ENCODE results near the gene RASSF8.

- TF ChIP-seq, protein P1, sequence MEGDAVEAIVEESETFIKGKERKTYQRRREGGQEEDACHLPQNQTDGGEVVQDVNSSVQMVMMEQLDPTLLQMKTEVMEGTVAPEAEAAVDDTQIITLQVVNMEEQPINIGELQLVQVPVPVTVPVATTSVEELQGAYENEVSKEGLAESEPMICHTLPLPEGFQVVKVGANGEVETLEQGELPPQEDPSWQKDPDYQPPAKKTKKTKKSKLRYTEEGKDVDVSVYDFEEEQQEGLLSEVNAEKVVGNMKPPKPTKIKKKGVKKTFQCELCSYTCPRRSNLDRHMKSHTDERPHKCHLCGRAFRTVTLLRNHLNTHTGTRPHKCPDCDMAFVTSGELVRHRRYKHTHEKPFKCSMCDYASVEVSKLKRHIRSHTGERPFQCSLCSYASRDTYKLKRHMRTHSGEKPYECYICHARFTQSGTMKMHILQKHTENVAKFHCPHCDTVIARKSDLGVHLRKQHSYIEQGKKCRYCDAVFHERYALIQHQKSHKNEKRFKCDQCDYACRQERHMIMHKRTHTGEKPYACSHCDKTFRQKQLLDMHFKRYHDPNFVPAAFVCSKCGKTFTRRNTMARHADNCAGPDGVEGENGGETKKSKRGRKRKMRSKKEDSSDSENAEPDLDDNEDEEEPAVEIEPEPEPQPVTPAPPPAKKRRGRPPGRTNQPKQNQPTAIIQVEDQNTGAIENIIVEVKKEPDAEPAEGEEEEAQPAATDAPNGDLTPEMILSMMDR (conservative IDR thresholded peaks at IDR 0.05; ENCODE audit: low read depth, low read length), result no peak
- no peak for TF ChIP-seq EZH2phosphoT487 (IDR thresholded peaks at IDR 0.05; ENCODE audit: borderline replicate concordance, low read length)
Measured at GRCh38 chr12:26077915-26078702, 119.6 kb downstream of the RASSF8 start.
